NCI-H1092 (cell line): Measurements from ENCODE around the gene MANSC4.
"Not testable (repeated sequence)": the region's sequence is repeated elsewhere in the genome, so short reads cannot be mapped to it uniquely, and the experiment has no call there.

Experiments used
- DNase-seq: peaks from one replicate; lab custom pipeline; 2025; lab: John Stamatoyannopoulos, UW

MANSC4 gene

GRCh38 chr12:27751386-27752047 lies 28.5 kb downstream of the MANSC4 start:
- DNase-seq, result no peak

GRCh38 chr12:27747111-27747820 lies 32.8 kb downstream of the MANSC4 start:
- DNase-seq, result no peak

- DNase-seq, result not testable (repeated sequence)
Measured at GRCh38 chr12:27745734-27746133, 34.3 kb downstream of the MANSC4 start.

GRCh38 chr12:27743601-27744000 lies 36.4 kb downstream of the MANSC4 start:
- DNase-seq, result no peak

GRCh38 chr12:27734321-27734720 lies 45.7 kb downstream of the MANSC4 start:
- not testable (repeated sequence) for DNase-seq

GRCh38 chr12:27733791-27734190 lies 46.2 kb downstream of the MANSC4 start:
- no peak for DNase-seq

GRCh38 chr12:27733052-27733656 lies 46.9 kb downstream of the MANSC4 start:
- no peak for DNase-seq

GRCh38 chr12:27732281-27732680 lies 47.8 kb downstream of the MANSC4 start:
- DNase-seq, result no peak

- no peak for DNase-seq
Measured at GRCh38 chr12:27730097-27730588, 49.9 kb downstream of the MANSC4 start.

- no peak for DNase-seq
Measured at GRCh38 chr12:27723212-27723611, 56.8 kb downstream of the MANSC4 start.
